GM13976 (cell line): ENCODE data around the gene MISP3.
A peak's percentile ranks its signal among the peaks of the same experiment; 100 is the strongest.
"Not testable (repeated sequence)": the region's sequence is repeated elsewhere in the genome, so short reads cannot be mapped to it uniquely, and the experiment has no call there.

Source experiments
- DNase-seq: peaks from one replicate; pipeline ENCODE4 v3.0.0; 2012; ENCODE audit warnings: low spot score
- in situ Hi-C: fragments of 300-500 bp; cut with MboI; formaldehyde crosslinking; loops from one replicate; pipeline ENCODE4 v1.12.0; 2022; ENCODE audit warnings: low sequenced_read_pairs, mixed read lengths, inconsistent platforms; ENCODE audit not compliant: unreplicated experiment
- TF ChIP-seq, protein P1 (sequence below): IDR thresholded peaks from 2 replicates; pipeline ENCODE4 v1.5.1; 2012; ENCODE audit warnings: borderline replicate concordance, mild to moderate bottlenecking; ENCODE audit not compliant: insufficient read depth; ENCODE audit errors: extremely low read depth, missing control alignments, control extremely low read depth

Gene MISP3

GRCh38 chr19:14072535-14073260, at the start of gene MISP3:
MISP3 (plus strand) TSS chr19:14072786; CDS start chr19:14073310, 524 bp downstream.
- peak; percentile 70 for DNase-seq
- in situ Hi-C loops, result loop anchor here (5.0 to 25.0 kb wide), 2 partner anchors 190 to 460 kb away; no protein-coding TSS in a partner anchor
- TF ChIP-seq, protein P1, sequence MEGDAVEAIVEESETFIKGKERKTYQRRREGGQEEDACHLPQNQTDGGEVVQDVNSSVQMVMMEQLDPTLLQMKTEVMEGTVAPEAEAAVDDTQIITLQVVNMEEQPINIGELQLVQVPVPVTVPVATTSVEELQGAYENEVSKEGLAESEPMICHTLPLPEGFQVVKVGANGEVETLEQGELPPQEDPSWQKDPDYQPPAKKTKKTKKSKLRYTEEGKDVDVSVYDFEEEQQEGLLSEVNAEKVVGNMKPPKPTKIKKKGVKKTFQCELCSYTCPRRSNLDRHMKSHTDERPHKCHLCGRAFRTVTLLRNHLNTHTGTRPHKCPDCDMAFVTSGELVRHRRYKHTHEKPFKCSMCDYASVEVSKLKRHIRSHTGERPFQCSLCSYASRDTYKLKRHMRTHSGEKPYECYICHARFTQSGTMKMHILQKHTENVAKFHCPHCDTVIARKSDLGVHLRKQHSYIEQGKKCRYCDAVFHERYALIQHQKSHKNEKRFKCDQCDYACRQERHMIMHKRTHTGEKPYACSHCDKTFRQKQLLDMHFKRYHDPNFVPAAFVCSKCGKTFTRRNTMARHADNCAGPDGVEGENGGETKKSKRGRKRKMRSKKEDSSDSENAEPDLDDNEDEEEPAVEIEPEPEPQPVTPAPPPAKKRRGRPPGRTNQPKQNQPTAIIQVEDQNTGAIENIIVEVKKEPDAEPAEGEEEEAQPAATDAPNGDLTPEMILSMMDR, result no peak

DNA sequence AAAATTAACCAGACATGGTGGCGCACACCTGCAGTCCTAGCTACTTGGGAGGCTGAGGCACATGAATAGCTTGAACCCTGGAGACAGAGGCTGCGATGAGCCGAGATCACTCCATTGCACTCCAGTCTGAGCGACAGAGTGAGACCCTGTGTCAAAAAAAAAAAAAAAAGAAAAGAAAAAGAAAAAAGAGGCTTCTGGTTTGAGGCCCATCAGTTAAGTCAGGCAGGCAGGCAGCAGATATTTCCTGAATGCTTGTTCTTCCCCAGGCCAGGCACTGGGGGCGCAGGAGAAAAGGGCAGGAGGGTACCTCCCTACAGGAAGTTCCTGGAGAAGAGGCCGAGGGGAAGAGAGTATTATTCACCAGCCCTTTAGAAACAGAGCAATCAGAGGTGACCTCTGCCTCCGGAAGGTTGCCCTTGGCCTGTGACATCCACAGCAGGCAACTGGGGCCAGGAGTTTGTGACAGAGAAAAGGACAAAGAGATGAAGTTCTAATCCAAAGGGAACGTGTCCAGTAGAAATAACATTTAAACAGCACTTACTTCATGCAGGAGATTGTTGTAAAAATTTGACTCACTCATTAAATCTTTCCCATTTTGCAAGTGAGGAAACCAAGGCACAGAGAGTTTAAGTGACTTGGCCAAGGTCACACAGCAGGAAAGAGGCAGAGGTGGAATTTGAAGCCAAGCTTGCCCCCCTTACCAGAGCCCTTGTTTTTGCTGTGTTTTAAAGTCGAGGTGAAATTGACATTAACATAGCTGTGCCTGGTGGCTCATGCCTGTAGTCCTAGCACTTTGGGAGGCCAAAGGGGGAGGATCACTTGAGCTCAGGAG, 49.0 kb upstream of the MISP3 start:
- TF ChIP-seq, protein P1, result no peak
- no peak for DNase-seq
- in situ Hi-C loops, result no loop called here

DNA sequence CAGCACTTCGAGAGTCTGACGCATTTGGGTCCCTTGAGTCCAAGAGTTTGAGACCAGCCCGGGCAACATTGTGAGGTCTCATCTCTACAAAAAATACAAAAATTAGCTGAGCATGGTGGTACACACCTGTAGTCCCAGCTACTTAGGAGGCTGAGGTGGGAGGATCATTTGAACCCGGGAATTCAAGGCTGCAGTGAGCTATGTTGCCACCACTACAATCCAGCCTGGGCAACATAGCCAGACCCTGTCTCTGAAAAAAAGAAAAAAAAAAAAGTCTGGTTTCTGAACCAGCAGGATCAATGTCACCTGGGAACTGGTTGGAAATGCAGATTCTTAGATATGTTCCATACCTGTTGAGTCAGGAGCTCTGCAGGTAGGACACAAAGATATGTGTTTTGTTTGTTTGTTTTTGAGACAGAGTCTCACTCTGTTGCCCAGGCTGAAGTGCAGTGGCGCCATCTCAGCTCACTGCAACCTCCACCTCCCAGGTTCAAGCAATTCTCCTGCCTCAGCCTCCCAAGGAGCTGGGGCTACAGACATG, 45.9 kb upstream of the MISP3 start:
- in situ Hi-C loops, DNase-seq: not testable (repeated sequence)

DNA sequence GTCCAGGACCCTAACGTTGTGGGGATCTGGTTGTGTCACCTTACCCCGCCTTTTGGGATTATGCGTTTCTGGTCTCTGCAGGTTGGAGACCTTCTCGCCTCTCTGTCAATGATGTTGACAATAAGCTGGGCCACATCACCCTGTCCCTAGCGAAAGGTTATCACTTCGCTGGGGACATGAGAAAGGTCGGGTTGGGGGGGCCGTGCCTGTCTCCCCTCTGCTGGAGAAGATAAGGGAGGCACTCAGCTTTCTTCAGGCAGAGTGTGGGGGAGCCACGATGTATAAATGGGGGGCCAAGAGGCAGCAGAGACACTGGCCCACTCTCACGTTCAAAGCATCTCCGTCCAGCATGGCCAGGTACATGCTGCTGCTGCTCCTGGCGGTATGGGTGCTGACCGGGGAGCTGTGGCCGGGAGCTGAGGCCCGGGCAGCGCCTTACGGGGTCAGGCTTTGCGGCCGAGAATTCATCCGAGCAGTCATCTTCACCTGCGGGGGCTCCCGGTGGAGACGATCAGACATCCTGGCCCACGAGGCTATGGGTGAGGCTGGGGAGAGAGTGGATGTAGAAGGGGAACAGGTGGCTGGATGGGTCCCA, 44.6 kb upstream of the MISP3 start, which contains the start of gene RLN3:
Gene RLN3 (plus strand): TSS at position 293 of the 595 bp plus-strand sequence. CDS start 57 bp downstream, at position 350.
- in situ Hi-C loops, result no loop called here
- TF ChIP-seq, protein P1, result no peak
- peak; percentile 23 for DNase-seq

DNA sequence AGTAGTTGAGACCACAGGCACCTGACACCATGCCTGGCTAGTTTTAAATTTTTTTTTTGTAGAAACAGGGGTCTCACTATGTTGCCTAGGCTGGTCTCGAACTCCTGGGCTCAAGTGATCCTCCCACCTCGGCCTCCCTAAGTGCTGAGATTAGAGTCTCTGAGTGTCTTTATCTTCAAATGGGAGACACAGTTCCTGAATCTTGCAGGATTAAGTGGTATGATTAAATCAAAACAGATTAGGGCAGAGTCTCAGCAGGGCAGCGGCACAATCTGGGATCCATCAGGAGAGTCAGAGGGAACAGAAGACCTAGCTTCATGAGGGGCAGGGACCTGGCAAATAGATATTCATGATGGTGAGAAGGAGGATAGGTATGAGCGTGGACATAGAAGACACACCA, 43.7 kb upstream of the MISP3 start:
- TF ChIP-seq, protein P1, result no peak
- peak; percentile 9 for DNase-seq
- in situ Hi-C loops, result no loop called here

DNA sequence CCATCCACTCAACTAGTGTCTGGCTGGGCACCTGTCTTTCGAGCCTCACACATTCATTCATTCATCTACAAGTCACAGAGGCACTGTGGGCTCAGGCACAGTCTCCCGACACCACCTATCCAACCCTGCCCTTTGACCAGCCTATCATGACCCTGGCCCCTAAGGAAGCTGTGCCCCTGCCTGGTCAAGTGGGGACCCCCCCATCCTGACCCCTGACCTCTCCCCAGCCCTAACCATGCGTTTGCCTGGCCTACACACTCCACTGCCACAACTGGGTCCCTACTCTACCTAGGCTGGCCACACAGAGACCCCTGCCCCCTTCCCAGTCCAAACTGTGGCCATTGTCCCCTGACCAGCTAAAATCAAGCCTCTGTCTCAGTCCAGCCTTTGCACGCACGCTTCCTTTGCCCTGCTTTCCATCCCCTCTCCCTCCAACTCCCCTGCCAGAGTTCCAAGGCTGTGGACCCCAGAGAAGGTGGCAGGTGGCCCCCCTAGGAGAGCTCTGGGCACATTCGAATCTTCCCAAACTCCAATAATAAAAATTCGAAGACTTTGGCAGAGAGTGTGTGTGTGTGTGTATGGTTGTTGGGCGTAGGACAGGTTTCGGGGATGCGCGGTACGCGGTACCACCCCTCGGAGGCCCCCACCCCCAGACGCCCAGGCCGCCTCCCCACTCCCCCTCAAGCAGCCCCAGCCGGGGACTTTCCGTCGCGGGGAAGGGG, 41.4 kb upstream of the MISP3 start:
- DNase-seq, result peak; percentile 31
- TF ChIP-seq, protein P1, result no peak
- in situ Hi-C loops, result no loop called here
